ENCODE measurements around the gene ATP10B.

Gene ATP10B

GRCh38 chr5:160513485-160513884 is 338.5 kb downstream of the ATP10B start:
- DNase-seq (ENCODE audit: low spot score), result no peak

Measured in kidney capillary endothelial cell (primary cell).